GM12872 (cell line): ENCODE data around the gene C17orf113.

Source experiments
- CTCF ChIP-seq: IDR thresholded peaks from 3 replicates; pipeline ENCODE4 v1.5.1; 2011; ENCODE audit warnings: low read depth, mild to moderate bottlenecking, low read length, moderate library complexity; ENCODE audit not compliant: insufficient read depth

C17orf113 gene

GRCh38 chr17:42049834-42050392 lies 488 bp downstream of the C17orf113 start:
- no peak for TF ChIP-seq CTCF

GRCh38 chr17:42047343-42047742 lies 3.1 kb downstream of the C17orf113 start:
- 0 out of 3 replicates have a peak, but pooled peaks have one; percentile 2 for TF ChIP-seq CTCF

- no peak for TF ChIP-seq CTCF
These were observed 4.7 kb downstream of the C17orf113 start for GRCh38 chr17:42045719-42046118.

- no peak for TF ChIP-seq CTCF
These were observed 7.6 kb downstream of the C17orf113 start for GRCh38 chr17:42042598-42043319.

DNA sequence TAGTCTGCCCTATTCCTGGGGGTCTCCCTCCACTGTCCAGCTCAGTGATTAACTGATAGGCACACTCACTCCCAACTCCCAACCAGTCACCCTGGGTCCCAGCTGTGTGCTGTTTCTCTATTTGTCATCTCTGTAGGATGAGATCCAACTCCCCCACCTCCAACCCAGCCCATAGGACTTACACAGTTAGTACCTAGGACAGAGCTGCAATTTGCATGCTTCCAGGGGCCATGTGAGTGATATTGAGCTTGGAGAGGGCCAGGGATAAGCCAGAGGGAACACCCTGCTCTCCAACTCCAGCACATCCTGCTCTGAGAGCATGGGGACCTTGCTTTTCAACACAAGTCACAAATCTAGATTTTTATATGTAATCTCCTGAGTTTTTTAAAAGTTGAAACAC lies 8.8 kb downstream of the C17orf113 start:
- TF ChIP-seq CTCF = no peak

DNA sequence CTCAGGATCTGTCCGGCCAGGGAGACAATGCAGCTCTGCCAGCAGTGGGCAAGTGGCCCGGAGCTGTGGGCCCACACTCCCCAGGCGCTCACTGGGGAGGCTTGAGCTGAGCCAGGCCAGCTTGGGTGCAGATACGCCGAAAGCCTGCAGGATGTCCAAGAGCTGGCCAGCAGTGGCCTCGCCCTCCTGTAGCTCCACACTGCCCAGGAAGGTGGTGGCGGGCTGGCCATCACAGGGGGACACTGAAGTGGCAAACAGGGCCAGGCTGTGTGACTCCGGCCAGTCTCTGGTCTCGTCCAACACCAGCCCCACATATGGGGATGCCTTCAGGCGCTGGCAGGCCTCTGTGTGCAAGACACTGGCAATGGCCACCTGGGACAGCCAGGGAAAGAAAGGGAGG lies 9.6 kb downstream of the C17orf113 start:
- no peak for TF ChIP-seq CTCF

DNA sequence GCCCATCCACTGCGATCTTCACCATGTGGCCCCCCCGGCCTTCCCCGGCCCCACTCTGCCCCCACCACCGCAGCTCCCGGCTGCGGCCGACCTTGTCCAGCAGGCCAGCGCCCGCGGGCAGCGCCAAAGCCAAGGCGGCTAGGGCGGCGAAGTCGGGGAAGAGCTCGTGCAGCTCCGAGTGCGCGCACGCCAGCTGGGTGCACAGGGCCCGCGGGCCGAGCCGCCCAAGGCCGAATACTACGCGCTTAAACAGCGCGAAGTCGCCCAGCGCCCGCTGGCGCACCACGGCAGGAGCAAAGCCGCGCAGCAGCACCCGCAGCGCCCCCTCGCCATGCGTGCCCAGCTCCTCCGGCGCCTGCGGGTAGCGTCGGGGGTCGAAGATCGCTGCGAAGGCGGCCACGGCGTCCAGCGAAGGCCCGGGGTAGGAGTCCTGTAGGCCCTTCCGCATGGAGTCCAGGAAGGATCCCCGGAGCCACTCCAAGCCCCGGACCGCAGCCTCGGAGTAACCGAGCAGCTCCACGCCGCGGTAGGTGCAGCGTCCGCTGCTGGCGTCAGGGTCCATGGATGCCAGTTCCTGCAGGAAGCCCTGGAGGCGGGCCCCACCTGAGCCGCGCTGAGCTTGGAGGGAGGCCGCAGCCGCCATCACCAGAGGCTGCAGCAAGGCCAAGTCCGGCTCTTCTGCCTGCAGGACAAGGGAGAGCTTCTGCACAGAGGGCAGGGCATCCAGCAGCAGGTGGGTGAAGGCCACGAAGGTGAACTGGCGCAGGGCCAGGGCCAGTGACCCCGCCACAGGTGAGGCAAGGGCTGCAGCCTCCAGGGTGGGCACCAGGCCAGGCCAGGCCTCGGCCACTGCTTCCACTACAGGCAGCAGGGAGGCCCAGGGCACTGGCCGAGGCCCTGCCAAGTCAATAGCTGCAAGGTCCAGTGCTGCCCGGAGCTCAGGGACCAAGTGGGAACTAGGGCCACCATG lies 10.3 kb downstream of the C17orf113 start:
- TF ChIP-seq CTCF = no peak
